WTC11 (cell line): ENCODE data around the gene RIMBP2.

Source experiments
- EMX1 ChIP-seq: fragments of 250-450 bp; sonication (Bioruptor Pico); IDR thresholded peaks from 2 replicates; pipeline ENCODE4 v1.8.0; 2021; ENCODE audit warnings: mild to moderate bottlenecking
- RELA ChIP-seq: sonication (generic); formaldehyde crosslinking; IDR thresholded peaks from 2 replicates; pipeline ENCODE4 v1.8.1; 2022; ENCODE audit warnings: missing genetic modification reagents, mild to moderate bottlenecking, borderline replicate concordance
- TEAD1 ChIP-seq: sonication (generic); formaldehyde crosslinking; IDR thresholded peaks from 2 replicates; pipeline ENCODE4 v1.8.0; 2022; ENCODE audit warnings: mild to moderate bottlenecking, missing genetic modification reagents

DNA sequence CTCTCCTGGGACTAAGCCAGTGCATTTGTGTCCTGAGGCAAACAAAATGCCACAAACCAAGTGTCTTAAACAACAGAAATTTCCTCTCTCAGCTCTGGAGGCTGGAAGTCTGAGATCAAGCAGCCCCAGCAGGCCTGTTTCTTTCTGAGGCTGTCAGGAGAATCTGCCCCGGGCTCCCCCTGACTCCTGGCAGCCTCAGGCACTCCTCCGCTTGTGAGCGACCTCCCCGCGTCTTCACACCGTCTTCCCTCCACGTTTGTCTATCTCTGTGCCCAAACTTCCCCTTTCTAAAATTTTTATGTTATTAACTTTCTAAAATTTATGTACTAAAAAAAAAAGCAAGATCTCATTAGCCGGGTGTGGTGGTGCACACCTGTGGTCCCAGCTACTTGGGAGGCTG lies 59.7 kb downstream of the RIMBP2 start:
- TF ChIP-seq TEAD1 (CRISPR knock-in tag) (no peak), EMX1 (CRISPR knock-in tag) (no peak), RELA (no peak)
